HL-60 (cell line): ENCODE measurements around the gene C20orf202.

Source experiments
- POLR2AphosphoS5 ChIP-seq: IDR thresholded peaks from 2 replicates; pipeline ENCODE4 v1.6.1; 2012; ENCODE audit warnings: low read depth
- TF ChIP-seq, protein P1 (sequence below): IDR thresholded peaks from one replicate; pipeline ENCODE4 v1.5.1; 2011; ENCODE audit warnings: low read length, control low read depth, inconsistent platforms; ENCODE audit not compliant: insufficient read depth

DNA sequence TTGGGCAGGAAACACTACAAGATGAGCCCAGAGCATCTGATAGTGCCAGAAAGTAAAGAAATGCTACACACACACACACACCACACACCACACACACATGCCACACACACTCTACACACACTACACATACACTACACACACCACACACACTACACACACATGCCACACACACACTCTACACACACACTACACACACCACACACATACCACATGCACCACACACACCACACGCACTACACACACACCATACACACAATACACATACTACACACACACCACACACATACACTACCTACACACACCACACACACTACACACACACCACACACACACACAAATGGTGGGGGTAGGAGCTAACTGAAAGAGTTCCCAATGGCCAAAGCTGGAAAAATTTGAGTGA, 14.9 kb upstream of the C20orf202 start:
- TF ChIP-seq, protein P1, sequence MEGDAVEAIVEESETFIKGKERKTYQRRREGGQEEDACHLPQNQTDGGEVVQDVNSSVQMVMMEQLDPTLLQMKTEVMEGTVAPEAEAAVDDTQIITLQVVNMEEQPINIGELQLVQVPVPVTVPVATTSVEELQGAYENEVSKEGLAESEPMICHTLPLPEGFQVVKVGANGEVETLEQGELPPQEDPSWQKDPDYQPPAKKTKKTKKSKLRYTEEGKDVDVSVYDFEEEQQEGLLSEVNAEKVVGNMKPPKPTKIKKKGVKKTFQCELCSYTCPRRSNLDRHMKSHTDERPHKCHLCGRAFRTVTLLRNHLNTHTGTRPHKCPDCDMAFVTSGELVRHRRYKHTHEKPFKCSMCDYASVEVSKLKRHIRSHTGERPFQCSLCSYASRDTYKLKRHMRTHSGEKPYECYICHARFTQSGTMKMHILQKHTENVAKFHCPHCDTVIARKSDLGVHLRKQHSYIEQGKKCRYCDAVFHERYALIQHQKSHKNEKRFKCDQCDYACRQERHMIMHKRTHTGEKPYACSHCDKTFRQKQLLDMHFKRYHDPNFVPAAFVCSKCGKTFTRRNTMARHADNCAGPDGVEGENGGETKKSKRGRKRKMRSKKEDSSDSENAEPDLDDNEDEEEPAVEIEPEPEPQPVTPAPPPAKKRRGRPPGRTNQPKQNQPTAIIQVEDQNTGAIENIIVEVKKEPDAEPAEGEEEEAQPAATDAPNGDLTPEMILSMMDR: no peak
- TF ChIP-seq POLR2AphosphoS5: no peak
